Measurements from ENCODE around the gene ACSF2. TPM values are rescaled to one million over a fixed set of nuclear protein-coding genes. Genes with fewer than 3 reads are reported as not detected.

Gene ACSF2
- total and polyA plus RNA-seq, 2 of the 13 experiments (the other 11 are each of a cell fraction or from before 2014, with no cell fraction given) = 87.3 to 109 TPM

- TF ChIP-seq ZNF883 (CRISPR knock-in tag; IDR thresholded peaks at IDR 0.05; ENCODE audit: not compliant biosample characterization) (no peak), KLF15 (CRISPR knock-in tag; IDR thresholded peaks at IDR 0.05; ENCODE audit: borderline replicate concordance) (no peak), ZNF543 (CRISPR knock-in tag; IDR thresholded peaks at IDR 0.05) (no peak), HIVEP1 (CRISPR knock-in tag; IDR thresholded peaks at IDR 0.05) (no peak), ZBTB10 (CRISPR knock-in tag; IDR thresholded peaks at IDR 0.05; ENCODE audit: borderline replicate concordance) (no peak), ZNF318 (CRISPR knock-in tag; IDR thresholded peaks at IDR 0.05) (no peak), ZNF362 (CRISPR knock-in tag; IDR thresholded peaks at IDR 0.05; ENCODE audit: borderline replicate concordance) (peak; percentile 70), KLF9 (CRISPR knock-in tag; IDR thresholded peaks at IDR 0.05; ENCODE audit: low read depth) (no peak), ZNF44 (CRISPR knock-in tag; IDR thresholded peaks at IDR 0.05) (no peak), GATAD2A (CRISPR knock-in tag; IDR thresholded peaks at IDR 0.05) (peak; percentile 99), ZNF34 (CRISPR knock-in tag; IDR thresholded peaks at IDR 0.05; ENCODE audit: borderline replicate concordance) (no peak), THAP11 (CRISPR knock-in tag; IDR thresholded peaks at IDR 0.05) (peak; percentile 80), ZNF891 (CRISPR knock-in tag; IDR thresholded peaks at IDR 0.05) (no peak), ZNF597 (CRISPR knock-in tag; IDR thresholded peaks at IDR 0.05) (no peak), ZNF136 (CRISPR knock-in tag; IDR thresholded peaks at IDR 0.05; ENCODE audit: low read depth) (no peak)
These were observed 2.4 kb upstream of the ACSF2 start (continued) for GRCh38 chr17:50423553-50424159.

Data from HepG2 (cell line).